Kasumi-1 (cell line): Measurements from ENCODE around the gene RBBP5.
"Not testable (repeated sequence)": the region's sequence is repeated elsewhere in the genome, so short reads cannot be mapped to it uniquely, and the experiment has no call there.

Experiments used
- DNase-seq, 2 experiments: peaks; one replicate each; lab custom pipeline; 2025; lab: John Stamatoyannopoulos, UW

RBBP5 gene

GRCh38 chr1:205121660-205122488, at the start of gene RBBP5:
TSS of gene RBBP5 (minus strand) at chr1:205121978. CDS start at chr1:205121873, 105 bp downstream.
- peak; percentile 96 for DNase-seq

GRCh38 chr1:205171369-205171768, 49.6 kb upstream of the RBBP5 start:
- DNase-seq: no peak

- no peak for DNase-seq
Measured at GRCh38 chr1:205170532-205171269, 48.9 kb upstream of the RBBP5 start.

GRCh38 chr1:205169248-205169647, 47.5 kb upstream of the RBBP5 start:
- DNase-seq: no peak

DNA sequence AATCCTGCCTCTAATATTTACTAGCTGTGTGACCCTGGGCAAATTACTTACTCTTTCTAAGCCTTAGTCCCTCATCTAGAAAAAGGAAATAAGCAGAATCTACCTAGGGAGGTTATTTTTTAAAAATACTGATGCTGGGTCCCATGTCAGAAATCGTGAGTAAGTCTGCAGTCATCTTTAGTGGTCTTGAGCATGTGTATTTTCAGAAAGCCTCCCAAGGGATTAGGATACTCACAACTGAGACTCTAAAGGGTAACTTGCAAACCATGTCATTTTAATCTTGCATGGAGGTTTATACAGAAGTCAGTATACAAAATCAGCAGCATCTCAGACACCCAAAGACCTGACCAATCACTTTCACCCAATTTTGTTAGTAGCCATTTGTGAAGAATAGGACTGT, 46.5 kb upstream of the RBBP5 start:
- no peak for DNase-seq

- DNase-seq: no peak
Measured at GRCh38 chr1:205162301-205162700, 40.5 kb upstream of the RBBP5 start.

- DNase-seq: no peak
Measured at GRCh38 chr1:205161076-205161475, 39.3 kb upstream of the RBBP5 start.

DNA sequence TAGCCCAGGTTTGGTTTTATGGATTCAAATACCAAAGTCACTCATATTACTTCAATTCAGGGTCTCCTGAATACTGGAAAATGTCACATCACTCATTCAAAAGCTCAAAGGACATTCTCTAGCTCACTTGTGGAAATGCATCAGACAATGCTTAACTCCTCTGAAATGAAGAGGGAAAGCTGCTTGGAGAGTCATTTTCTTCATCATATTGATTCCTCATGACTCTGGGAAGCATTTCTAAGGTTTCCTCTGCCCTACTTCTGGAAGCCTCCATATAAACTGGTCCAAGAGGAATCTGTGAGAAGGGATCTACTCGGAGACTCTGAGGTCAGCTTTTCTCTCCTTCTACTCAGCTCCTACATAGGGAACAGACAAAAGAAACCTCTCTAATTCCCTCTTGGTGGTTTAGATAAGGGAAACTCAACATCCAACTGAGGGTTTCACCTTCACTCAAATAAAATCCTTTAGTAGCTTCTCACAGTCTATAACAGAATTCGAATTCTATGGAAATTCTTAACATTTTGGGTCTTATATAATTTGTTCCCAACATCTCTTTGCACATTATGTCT, 36.4 kb upstream of the RBBP5 start:
- no peak for DNase-seq

DNA sequence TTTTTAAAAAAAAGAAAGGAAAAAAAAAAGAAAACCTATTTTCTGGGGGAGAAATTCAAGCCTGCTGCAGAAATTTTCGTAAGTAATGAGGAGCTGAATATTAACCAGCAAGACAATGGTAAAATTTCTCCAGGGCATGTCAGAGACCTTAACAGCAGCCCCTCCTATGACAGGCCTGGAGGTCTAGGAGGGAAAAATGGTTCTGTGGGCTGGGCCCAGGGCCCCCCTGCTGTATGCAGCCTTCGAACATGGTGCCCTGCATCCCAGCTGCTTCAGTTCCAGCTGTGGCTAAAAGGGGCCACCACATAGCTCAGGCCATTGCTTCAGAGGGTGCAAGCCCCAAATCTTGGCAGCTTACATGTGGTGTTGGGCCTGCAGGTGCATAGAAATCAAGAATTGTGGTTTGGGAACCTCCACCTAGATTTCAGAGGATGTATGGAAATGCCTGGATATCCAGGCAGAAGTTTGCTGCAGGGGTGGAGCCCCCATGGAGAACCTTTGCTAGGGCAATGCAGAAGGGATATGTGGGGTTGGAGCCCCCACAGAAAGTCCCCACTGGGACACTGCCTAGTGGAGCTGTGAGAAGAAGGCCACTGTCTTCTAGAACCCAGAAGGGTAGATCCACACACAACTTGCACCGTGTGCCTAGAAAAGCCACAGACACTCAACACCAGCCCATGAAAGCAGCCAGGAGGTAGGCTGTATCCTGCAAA, 34.0 kb upstream of the RBBP5 start:
- not testable (repeated sequence) for DNase-seq

DNA sequence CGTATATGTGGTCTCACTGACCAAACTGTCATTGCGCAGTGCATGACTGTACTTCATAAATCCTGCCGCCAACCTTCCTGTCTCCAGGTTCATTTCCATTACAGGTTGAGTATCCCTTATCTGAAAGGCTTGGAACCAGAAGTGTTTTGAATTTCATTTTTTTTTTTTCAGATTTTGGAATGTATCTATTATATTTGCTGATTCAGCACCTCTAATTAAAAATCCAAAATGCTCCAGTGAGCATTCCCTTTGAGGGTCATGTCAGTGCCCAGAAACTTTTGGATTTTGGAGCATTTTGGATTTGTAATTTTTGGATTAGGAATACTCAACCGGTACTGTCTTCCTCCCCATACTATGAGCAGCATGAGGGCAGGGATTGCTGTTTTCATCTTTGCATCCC, 30.7 kb upstream of the RBBP5 start:
- no peak for DNase-seq

DNA sequence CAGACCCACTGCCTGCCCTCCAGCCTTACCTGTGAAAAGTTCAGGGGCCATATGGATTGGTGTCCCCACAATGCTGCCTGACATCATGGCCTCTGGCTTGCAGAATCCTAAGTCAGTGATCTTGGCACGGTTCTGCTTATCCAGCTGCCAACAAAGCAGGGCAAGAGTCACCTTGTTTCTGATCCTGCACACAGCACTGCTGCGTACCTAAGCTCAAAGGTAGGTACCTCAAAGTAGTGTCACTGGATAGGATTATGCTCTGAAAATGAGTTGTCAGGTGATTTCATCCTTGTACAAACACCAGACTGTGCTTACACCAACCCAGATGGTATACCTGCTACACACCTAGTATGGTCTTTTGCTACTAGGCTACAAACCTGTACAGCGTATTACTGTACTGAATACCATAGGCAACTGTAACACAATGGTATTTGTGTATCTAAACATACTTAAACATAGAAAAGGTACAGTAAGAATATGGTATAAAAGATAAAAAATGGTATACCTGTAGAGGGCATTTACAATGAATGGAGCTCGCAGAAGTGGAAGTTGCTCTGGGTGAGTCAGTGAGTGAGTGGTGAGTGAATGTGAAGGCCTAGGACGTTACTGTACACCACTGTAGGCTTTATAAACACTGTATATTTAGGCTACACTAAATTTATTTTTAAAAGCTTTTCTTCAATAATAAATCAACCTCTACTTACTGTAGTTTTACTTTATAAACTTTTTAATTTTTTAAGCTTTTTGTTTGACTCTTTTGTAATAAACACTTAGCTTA, 29.1 kb upstream of the RBBP5 start:
- no peak for DNase-seq

DNA sequence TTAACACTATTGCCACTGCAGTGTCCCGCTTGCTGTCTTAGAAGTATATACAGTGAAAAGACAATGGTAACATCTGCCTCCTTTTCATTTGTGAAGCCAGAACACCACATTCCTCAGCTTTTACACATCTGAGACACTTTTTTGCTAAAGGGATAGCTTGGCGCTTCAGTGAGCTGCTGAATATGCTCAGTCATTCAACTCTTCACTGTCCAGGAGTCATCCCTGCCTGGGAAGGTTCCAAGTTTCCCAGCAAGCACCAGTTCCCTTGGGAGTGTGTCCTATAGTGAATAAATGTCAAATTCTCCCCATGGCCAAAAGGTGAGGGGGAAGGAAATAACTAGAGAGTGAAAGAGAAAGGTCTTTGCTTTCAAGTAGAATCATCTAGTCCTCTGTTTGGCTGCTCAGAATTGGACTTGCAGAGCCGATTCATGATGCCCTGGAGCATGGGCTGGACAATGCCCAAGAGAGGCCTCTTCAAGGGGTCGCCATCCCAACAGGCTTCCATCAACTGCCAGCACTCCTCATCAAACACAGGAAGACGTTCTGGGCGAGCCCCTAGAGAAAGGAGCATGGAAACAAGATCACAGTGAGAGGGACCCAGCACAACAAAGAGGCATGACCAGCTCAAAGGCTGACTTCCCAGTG, 25.5 kb upstream of the RBBP5 start:
- no peak for DNase-seq

DNA sequence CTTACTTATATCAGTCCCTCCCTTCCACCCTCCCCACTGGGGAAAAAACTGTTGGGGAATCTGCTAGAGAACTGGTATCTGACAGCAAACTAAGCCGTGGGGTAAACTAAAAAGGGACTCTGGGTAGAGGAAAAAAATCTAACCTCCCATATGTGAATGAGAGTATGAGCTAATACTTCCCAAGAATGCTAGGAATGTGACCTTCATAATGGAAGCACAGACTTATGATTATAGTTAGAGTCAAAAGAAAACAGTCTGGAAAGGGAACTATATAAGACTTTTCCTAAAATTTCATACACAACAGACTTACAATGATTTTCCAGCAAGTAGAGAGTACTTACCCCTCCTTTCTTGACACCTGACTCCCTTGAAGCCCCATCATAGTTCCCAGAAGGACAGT, 23.0 kb upstream of the RBBP5 start:
- no peak for DNase-seq

- DNase-seq: no peak
Measured at GRCh38 chr1:205144046-205144720, 22.4 kb upstream of the RBBP5 start.

- DNase-seq: no peak
Measured at GRCh38 chr1:205142102-205142469, 20.3 kb upstream of the RBBP5 start.

GRCh38 chr1:205141236-205142101, 19.7 kb upstream of the RBBP5 start:
- DNase-seq: peak; percentile 86 to 90

DNA sequence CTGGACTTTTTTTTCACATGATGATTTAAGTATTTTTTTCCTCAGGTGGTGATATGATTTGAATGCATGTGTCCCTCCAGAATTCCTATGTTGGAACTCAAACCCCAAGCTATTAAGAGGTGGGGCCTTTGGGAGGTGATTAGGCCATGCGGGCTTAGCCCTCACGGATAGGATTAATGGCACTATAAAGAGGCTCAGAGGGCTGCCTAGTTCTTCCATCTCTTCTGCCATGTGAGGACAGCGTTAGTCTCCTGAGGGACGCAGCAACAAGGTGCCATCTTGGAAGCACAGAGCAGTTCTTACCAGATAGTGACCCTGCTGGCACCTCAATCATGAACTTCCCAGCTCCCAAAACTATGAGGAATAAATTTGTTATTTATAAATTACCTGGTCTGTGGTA, 18.3 kb upstream of the RBBP5 start:
- no peak for DNase-seq

- no peak for DNase-seq
Measured at GRCh38 chr1:205137901-205138300, 16.1 kb upstream of the RBBP5 start.

GRCh38 chr1:205133287-205133686, 11.5 kb upstream of the RBBP5 start:
- DNase-seq: no peak
